Panc1 (cell line): ENCODE measurements around the gene ADCY1. TPM values are rescaled to one million over a fixed set of nuclear protein-coding genes. Genes with fewer than 3 reads are reported as not detected.
"Not testable (repeated sequence)": the region's sequence is repeated elsewhere in the genome, so short reads cannot be mapped to it uniquely, and the experiment has no call there.

Experiments used
- ATAC-seq: fragments of 200-7000 bp; cut with Tn5 transposase; 2 replicates; pipeline ENCODE4 v1.9.1; 2020; ENCODE audit warnings: mild to moderate bottlenecking, moderate library complexity
- BruUV-seq: library from RNA; stranded (reverse); fragments of 400-500 nt; replicated peaks from 2 replicates; lab custom pipeline; 2021; lab: Mats Ljungman, UMichigan
- CTCF ChIA-PET: fragments of 300-600 bp; sonication (Branson Sonifier 250); formaldehyde crosslinking; loops from one replicate; lab custom pipeline; 2022; ENCODE audit warnings: antibody characterized with exemption; lab: Charles Lee
- POLR2A ChIA-PET: fragments of 300-600 bp; sonication (Branson Sonifier 250); formaldehyde crosslinking; loops from one replicate; lab custom pipeline; 2022; ENCODE audit warnings: antibody characterized with exemption; lab: Charles Lee
- DNase-seq: peaks from one replicate; pipeline ENCODE4 v3.0.0-alpha.2; 2010; ENCODE audit warnings: low read depth, low spot score
- H3K27ac ChIP-seq: 2 replicates; pipeline ENCODE4 v1.5.1; 2011; ENCODE audit warnings: mild to moderate bottlenecking, low read length, inconsistent platforms
- H3K27me3 ChIP-seq: fragments of 200-500 bp; sonication (Bioruptor generic); 2 replicates; pipeline ENCODE4 v1.6.0; 2014; ENCODE audit warnings: low read length, inconsistent platforms; ENCODE audit not compliant: control insufficient read depth, insufficient read depth
- H3K36me3 ChIP-seq: fragments of 200-500 bp; sonication (Bioruptor generic); 2 replicates; pipeline ENCODE4 v1.5.1; 2014; ENCODE audit warnings: inconsistent platforms, mild to moderate bottlenecking, low read length, moderate library complexity; ENCODE audit not compliant: control insufficient read depth, insufficient read depth
- H3K4me1 ChIP-seq: 2 replicates; pipeline ENCODE4 v1.5.1; 2011; ENCODE audit warnings: inconsistent platforms, mild to moderate bottlenecking, low read length, moderate library complexity; ENCODE audit not compliant: control insufficient read depth, insufficient read depth
- H3K4me3 ChIP-seq, 2 experiments: 2 replicates each; pipeline ENCODE4 v1.5.1; 2011 to 2012; ENCODE audit warnings: low read depth in 2 of 2, low read length in 2 of 2, mild to moderate bottlenecking in 2 of 2, inconsistent platforms in 1 of 2, moderate library complexity in 1 of 2
- H3K9me3 ChIP-seq: fragments of 200-500 bp; sonication (Bioruptor generic); 2 replicates; pipeline ENCODE4 v1.5.1; 2014; ENCODE audit warnings: low read depth, mild to moderate bottlenecking, inconsistent platforms, low read length, moderate library complexity; ENCODE audit not compliant: control insufficient read depth, insufficient read depth
- SIN3A ChIP-seq: IDR thresholded peaks from 2 replicates; pipeline ENCODE4 v1.6.1; 2012; ENCODE audit warnings: low read depth, mild to moderate bottlenecking, low read length, moderate library complexity, borderline replicate concordance; ENCODE audit not compliant: insufficient read depth
- TCF7L2 ChIP-seq: IDR thresholded peaks from 2 replicates; pipeline ENCODE4 v1.6.1; 2011; ENCODE audit warnings: mild to moderate bottlenecking, low read depth, low read length, inconsistent platforms
- in situ Hi-C: cut with HindIII; loops from 2 replicates; pipeline ENCODE4 v1.10.0; 2016; ENCODE audit warnings: low sequenced_read_pairs, low pct_unique_long_range_greater_than_20kb
- intact Hi-C: fragments of 100-400 bp; cut with micrococcal nuclease; formaldehyde crosslinking; loops from one replicate; pipeline ENCODE4 v1.10.0; 2022; ENCODE audit not compliant: unreplicated experiment
- total RNA-seq: library from RNA; stranded (reverse); gene quantifications from one replicate; pipeline ENCODE4 v1.2.1, GENCODE V29; 2021; ENCODE audit not compliant: unreplicated experiment

The ADCY1 gene
- total RNA-seq, 1 experiment from 2014 or later = 2.1 TPM

DNA sequence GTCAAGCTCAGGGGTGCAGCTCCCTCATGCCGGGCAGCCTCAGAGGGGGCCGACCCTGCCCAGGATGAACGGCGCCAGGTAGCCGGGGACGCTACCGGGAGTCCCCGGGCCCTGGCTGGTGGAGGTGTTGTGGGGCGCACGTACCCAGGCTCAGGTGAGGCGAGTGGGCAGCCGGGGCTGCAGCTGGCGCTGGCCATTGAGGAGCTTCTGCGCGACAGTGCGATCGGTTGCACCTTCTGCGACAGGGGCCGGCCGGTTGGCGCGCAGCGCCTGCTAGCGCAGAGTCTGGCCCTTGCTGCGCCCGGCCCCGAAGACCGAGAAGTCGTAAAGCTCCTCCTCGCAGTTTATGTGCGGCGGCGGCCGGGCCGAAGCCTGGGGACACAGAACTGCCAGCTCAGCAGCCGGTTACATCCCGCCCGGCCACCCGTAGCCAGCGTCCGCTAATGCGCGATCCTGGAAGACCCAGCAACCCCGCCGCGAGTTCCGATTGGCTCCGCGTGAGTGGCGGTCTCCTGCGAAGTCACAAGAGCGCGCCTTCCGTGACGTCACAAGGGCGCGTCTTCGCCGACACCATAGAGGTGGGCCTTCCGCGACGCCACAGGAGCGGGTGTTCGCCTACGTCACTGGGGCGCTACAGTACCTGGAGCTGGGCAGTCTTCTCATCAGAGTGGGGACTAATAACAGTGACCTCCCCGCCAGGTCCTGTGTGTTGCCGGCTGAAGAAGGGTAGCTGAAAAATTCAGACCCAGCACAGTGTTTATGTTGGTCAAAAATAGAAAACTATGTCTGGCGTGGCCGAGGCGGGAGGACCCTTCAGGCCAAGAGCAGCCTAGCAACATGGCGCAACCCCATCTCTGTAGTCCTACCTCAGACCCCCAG lies 194.6 kb downstream of the ADCY1 start:
- ATAC-seq = peak; percentile 100
- intact Hi-C loops, H3K9me3 ChIP-seq, H3K4me1 ChIP-seq, H3K27me3 ChIP-seq, CTCF ChIA-PET, H3K36me3 ChIP-seq, in situ Hi-C loops: not testable (repeated sequence)
- DNase-seq = peak; percentile 89
- TF ChIP-seq SIN3A (peak; percentile 46; the same call in 1 of the 2 replicates), TCF7L2 (peak; percentile 50)
- BruUV-seq = TSS peak; percentile 75
- Histone ChIP-seq H3K27ac (peak overlapping the region; percentile 86), H3K4me3 (peak overlapping the region; percentile 67 to 86)
- POLR2A ChIA-PET = interaction anchor here (0.6 kb wide), 1 partner anchor 653 kb away, joined by 10 read pairs; no protein-coding TSS in a partner anchor

DNA sequence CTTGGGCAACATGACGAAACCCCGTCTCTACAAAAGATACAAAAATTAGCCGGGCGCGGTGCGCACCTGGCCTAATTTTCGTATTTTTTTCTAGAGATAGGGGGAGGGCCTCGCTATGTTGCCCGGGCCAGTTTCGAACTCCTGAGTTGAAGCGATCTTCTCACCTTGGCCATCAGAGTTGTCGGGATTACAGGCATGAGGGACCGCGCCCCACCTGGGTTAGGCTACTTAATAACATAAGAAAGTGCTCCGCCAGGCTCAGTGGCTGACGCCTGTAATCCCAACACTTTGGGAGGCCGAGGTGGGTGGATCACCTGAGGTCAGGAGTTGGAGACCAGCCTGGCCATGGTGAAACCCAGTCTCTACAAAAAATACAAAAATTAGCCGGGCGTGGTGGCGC lies 195.5 kb downstream of the ADCY1 start:
- intact Hi-C loops, BruUV-seq, CTCF ChIA-PET, H3K9me3 ChIP-seq, DNase-seq, in situ Hi-C loops, H3K4me1 ChIP-seq, H3K36me3 ChIP-seq, POLR2A ChIA-PET, ATAC-seq, H3K27me3 ChIP-seq: not testable (repeated sequence)
- Histone ChIP-seq H3K4me3 (peak overlapping the region; percentile 67 to 86), H3K27ac (peak overlapping the region; percentile 86)
